SK-MEL-5 (cell line): ENCODE measurements around the gene TRMU. TPM values are rescaled to one million over a fixed set of nuclear protein-coding genes. Genes with fewer than 3 reads are reported as not detected.

Experiments
- DNase-seq: peaks from one replicate; pipeline ENCODE4 v3.0.0-alpha.2; 2016; ENCODE audit warnings: low read depth, low spot score
- in situ Hi-C: cut with HindIII; loops from 2 replicates; pipeline ENCODE4 v1.10.0; 2016; ENCODE audit warnings: low sequenced_read_pairs, high pct_unique_total_duplicates, low pct_unique_long_range_greater_than_20kb
- total RNA-seq: library from RNA; depleted of rRNA; stranded (reverse); fragments of >200 nt; shearing (Covaris generic); gene quantifications from 2 replicates; pipeline ENCODE4 v1.2.3, GENCODE V29; 2014

TRMU gene
- total RNA-seq, 1 experiment from 2014 or later, result 61.3 TPM

DNA sequence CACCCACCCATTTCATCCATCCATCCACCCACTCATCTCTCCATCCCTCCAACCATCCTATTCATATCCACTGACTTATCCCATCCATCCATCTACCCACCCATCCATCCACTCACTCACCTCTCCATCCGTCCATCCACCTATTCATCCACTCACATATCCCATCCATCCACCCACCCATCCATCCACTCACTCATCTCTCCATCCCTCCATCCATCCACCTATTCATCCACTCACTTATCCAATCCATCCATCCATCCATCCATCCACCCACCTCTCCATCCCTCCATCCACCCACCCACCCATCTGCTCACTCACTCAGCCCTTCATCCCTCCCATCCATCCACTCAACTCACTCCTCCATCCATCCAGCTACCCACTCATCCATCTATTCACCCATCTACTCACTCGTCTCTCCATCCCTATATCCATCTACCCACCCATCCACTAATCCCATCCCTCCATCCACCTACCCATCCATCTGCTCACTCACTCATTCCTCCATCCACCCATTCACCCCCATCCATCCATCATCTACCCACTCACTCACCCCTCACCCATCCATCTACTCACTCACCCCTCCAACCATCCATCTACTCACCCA lies 36.2 kb downstream of the TRMU start:
- in situ Hi-C loops, result no loop called here
- no peak for DNase-seq

DNA sequence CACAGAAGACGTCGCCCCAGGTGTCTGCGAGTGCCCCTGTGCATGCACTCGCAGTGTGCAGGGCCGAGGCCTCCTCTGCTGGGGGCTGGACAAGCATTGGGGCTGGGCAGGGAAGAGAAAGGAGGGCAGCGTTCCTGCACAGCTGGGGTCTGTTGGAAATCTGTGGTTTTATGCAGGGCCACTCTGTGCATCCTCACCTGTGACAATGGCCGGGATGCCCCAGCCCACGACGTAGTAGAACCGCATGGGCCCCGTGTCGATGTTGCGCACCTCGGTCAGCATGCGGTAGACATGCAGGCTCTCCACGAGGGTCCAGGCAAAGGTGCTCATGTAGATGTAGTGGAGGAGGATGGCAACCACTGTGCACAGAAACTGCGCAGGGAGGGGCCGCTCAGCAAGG lies 37.2 kb downstream of the TRMU start:
- no peak for DNase-seq
- in situ Hi-C loops, result no loop called here

DNA sequence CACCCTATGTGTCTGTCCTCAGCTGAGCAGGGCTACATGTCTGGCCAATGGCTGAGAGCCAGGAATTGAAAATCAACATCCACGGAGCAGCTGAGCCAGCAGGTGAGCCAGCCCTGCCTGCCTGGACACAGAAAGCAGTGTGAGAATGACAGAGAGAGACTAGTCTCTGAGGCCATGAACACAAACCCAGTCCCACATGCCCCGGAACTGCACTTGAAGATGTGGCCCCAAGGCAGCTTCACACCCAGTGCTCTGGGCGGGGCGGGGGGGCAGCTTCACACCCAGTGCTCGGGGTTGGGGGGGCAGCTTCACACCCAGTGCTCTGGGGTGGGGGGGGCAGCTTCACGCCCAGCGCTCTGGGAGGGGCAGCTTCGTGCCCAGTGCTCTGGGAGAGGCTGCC lies 37.6 kb downstream of the TRMU start:
- no peak for DNase-seq
- in situ Hi-C loops, result no loop called here

DNA sequence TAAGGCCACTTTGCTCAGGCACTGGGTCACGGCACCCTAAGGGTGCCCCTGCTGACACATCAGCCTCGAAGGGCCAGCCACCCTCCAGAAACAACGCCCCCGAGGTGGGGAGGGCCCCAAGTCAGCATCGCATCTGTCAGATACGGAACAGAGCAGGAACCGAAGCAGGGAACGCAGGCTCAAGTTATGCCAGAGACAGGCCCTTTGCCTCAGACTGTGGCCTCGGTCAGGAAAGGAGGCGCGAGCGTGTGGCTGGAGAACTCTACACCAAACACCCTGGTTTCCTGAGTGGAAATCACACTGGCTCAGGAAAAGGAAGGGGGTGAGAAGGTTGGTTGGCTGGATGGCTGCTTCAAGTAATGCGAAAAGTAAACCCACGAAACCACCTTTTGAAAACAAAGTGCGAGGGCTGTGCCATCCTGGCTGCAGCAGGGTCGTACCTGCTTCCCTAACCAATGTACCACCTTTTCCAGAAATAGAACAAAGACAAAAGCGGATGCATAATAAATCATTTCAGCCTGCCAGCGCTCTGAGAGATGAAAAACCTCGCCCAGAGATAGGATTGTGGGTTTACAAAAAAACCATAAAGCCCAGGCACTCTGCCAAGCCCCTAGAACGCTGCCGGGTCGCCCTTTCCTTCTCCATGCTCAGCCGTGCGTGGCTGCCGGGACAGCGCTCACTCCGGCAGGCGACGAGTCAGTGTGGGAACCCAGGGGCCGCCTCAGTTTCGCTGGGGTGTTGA lies 38.6 kb downstream of the TRMU start:
- DNase-seq, result no peak
- in situ Hi-C loops, result no loop called here

DNA sequence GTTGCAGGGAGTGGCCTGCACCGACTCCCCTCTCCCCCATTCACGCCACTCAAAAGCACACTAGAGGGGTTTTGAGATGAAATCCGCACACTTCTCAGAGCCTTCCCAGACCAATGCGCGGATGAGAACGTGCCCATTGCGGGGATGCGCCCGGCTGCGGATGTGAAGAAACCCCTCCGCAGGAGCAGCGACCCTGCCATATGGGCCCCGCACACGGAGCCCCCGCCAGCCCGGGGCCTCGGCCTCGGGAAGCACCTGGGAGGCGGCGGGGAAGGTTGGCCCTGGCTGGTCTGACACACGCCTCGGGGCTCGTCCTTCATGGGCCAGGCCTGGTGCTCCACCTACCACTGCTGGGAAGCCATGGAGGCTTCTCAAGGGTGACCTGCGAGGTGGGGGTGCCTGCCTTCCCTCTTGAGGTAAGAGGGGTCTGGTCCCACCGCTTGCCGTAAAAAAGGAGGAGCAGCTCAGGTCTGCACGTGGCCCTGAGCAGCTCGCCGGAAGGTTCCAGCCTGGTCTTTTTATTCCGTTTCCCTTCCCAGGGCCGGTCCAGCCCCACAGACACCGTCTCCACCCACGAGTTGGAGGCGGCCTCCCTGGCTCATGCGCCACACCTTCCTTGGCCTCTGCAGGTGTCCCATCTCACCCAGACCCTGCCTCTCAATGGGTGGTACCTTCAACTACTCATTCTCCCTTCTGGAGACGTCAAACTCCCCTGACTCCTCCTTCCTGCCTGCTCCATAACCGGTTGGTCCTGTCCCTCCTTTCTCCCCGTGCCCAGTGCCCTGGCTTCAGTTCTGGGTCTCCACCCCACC lies 39.4 kb downstream of the TRMU start:
- in situ Hi-C loops, result no loop called here
- DNase-seq, result no peak

DNA sequence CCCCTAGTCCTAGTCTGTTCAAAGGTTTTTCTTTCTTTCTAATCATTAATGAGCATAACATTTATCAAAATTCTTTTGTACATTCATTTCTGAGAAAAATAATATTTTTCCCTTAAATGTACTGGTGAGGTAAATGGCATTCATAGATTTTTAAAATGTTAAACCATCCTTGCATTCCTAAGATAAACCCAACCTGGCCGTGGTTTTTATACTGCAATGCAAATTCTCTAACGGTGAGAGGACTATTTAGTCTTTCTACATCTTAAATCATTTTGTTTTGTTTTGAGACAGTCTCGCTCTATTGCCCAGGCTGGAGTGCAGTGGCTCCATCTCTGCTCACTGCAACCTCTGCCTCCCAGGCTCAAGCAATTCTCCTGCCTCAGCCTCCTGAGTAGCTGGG lies 40.6 kb downstream of the TRMU start:
- DNase-seq, result no peak
- in situ Hi-C loops, result no loop called here

DNA sequence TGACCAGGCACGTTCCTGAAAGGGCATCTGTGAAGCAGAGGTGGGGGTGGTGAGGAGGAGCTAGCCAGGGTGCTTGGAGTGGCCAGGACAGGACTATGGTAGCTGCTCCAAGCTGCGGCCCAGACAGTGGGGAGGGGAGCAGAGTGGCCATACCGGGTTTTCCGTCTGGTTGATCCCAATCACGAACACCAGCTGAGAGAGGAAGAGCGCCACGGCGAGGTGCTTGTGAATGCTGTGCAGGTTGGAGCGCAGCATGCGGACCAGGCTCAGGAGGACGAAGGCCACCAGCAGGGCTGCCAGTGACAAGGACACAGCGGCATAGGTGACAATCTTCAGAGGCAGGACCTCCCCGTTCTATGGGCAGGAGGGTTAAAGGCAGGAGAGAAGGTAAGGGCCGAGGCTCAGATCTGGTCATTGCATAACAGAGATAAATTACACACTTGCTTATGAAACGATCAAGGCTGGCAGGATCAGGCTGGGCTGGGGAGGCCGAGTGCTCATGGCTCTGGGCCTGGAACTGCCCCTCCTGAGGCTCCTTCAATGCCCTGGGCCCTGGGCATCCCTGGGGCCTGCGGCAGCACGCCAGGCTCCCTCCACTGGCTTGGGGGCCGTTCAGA lies 41.5 kb downstream of the TRMU start:
- in situ Hi-C loops, result no loop called here
- DNase-seq, result no peak

DNA sequence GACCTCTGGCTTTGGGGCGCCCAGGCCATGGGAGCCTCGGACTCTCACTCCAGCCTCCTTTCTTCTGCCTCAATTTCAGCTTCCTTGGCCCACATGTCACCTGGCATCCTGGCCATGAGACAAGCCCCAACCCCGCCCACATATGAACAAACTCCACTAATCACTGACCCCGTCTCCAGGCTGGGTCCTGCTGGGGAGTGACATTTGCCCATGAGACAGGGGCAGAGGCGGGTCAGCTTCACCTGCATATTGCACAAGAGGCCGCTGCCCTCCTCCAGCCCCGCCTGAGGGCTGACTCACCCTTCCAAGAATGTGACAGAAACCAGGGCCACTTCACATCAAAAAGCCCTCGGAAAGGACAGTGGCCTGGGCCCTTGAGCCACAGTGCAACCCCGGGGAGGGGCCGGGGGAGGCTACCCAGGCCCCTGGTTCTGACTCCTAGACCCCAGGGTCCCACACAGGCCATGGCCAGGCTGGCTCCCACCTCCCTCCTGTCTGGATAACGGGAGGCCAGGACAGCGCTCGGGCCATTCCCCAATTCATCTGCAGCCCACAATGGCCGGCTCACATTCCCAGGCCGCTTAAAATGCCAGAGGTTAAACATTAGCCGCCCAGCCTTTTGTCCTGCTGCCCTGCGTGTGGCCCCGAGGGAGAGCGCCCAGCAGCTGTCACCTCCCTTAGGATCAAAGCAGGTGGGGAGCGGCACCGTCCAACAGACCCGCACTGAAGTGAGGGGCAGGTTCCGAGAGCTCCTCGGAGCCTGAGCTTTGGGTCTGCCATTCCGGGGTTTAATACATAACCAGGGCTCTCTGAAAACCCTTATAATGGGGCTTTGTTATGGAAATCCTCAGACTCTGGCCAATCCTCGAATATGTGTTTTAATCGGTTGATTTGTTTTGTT lies 42.3 kb downstream of the TRMU start:
- no peak for DNase-seq
- in situ Hi-C loops, result no loop called here

DNA sequence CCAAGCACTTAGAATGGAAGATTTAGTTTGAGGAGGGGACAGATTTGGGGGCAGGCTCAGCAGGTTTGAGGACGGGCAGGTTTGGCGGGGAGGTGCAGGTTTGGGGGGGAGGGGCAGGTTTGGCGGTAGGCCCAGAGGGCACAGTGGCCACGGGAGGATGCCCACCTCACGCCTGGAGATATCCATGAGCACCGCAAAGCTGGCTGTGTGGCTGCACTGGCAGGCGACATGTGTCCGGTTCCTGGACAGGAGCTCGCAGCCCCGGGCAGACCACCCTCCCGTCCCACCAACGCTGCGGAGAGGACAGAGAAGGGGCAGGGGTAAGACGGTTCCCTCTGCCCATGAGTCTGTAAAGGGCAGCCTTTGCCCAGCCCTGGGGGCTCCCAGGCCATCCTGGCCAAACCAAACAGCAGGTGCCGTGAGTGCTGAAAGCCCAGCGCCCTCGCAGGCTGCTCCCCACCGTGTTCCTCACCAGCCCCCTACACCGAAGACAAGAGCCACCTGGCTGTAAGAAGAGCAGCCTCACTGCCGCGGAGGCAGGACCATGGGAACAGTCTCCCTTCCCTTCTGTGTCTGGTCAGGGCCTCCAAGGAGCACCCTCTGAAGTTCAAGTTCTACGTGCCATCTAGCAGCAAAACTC lies 43.0 kb downstream of the TRMU start:
- in situ Hi-C loops, result no loop called here
- DNase-seq, result no peak

DNA sequence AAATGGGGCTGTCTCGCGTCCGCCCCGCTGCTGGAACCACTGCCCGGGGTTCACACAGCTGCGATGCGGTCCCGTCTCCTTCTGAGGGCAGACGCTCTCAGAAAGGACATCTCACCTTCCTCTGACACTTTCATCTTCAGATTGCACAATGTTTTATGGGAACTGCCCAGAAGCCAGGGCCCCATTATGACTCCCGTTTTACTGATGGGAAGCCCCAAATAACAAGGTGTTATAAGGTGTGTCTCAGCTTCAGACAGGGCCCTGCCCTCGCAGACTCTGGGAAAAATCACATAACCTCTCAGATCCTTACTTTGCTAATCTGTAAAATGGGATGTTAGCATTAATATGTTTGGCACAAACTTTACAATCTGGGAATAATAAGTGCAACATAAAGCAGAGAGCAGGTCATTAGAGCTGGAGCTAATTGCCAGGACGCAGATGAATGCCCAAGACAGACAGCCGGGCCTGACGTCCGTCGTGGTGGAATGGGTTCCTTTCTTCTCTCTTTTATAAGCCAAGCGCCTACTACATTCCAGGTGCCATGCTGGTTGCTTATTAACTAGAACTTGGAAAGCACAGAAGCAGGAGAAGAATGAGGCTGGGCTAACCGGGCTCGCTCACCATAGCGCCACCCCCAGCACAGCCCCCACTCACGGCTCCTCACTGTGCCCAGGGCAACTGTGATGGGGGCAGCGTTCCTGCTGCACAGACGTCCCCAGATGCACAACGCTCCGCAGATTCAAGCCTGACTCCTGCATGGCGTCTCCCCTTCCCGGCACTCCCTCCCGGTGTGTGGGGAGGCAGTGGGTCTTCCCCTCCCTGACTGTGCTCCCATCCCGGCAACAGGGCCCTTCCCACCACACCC lies 43.8 kb downstream of the TRMU start:
- in situ Hi-C loops, result no loop called here

DNA sequence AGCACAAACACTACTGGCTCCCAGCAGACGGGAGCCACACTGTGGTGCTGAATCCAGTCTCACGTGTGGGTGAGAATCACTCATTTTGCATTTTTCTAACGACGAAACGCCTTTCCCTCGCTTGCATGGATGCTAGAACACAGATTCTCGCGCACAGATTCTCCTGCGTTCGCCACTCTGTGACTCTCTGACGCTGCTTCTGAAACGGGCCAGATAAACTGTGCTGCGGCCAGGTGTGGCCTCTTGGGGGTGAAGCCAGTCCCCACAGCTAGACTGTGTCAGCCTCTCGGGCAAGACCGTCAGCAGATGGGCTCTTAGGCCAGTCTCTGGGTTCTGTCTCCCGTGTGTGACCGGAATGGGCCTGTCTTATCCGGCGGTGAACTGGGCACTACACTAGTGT lies 44.6 kb downstream of the TRMU start:
- in situ Hi-C loops, result no loop called here
- DNase-seq, result no peak

More for the DNA sequence above, 43.8 kb downstream of the TRMU start:
- no peak for DNase-seq

DNA sequence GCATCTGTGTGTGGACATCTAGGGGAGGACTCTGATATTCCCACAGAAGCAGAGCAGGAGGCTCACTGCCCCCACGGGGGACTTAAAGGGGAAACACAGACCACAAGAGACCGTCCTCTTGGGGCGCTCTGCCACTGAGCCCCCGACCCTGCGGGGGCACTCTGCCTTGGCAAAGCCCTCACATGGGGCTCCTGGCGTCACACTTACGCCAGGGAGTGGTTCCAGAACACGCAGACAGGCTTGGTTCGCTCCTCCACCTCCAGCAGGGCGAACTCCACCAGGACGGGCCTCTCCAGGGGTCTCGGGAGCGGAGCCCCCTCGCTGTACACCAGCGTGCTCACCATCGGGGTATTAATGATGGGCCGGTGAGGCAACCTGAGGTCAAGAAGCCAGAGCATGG lies 45.1 kb downstream of the TRMU start:
- no peak for DNase-seq
- in situ Hi-C loops, result no loop called here

DNA sequence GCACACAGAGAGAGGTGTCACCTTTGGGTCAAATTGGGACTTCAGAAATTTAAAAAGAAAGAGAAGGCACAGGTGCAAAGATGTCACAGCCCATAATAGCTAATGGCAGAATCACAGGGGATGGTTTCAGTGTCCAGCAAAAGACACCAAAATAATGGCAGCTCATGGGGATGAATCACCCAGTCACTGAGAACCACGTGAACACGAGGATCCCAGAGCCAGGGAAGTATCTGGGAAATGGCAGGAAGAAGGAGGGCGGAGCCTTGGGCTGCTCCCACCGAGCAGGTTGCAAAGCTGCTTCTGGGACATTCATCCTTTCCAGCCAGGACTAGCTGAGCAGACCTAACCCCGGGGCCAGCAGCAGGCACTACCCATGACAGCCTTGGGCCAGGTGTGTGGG lies 45.6 kb downstream of the TRMU start:
- in situ Hi-C loops, result no loop called here
- DNase-seq, result peak; percentile 53

DNA sequence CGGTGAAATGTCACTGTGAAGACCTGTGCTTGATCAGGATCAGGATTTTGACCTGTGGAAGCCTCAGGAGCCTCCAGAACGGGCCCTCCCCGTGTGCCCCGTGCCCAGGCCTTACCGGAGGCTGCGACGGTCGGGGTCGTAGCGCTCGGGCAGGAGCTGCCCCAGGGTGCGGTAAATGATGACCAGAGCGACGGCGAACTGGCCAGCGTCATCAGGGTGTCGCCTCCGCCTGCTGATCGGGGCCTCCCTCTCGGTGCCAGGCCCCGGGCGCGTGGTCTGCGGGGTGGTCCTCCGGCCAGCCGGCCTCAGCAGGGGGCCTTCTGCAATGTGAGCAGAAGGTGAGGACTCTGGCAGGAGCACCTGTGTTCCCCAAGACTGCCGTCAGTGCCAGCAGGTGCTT lies 46.2 kb downstream of the TRMU start:
- DNase-seq, result no peak
- in situ Hi-C loops, result no loop called here

DNA sequence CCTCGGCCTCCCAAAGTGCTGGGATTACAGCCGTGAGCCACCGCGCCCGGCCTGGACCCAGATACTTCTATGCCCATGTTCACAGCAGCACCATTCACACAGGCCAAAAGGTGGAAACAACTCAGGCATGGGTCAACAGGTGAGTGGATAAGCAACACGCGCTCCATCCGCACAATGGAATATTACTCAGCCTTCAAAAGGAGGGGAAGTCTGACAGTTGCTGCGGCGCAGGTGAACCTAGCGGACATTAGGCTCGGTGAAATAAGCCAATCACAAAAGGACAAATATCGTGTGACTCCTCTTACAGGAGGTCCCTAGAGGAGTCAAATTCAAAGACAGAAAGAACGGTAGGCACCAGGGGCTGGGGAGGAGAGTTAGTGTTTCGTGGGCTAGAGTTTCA lies 47.0 kb downstream of the TRMU start:
- in situ Hi-C loops, result no loop called here
- no peak for DNase-seq

DNA sequence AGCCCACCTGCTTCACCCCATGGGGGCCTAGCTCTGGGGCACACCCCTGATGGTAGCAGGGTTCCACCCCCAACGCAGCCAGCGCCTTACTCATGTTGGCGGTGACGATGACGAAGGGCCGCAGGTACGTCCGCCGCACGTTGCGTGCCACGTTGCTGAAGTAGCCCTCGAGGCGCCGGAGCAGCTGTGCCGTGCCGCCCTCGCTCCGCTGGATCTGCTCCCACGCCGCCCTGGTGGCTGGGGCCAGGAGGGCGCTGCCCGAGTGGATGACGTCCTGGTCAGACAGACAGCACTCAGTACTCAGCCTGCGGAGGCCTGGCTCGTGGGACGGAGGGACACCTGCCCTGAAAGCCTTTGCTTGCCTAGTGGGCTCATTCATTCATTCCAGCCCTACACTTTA lies 50.8 kb downstream of the TRMU start:
- in situ Hi-C loops, result no loop called here
- DNase-seq, result no peak
